Psoas muscle (tissue), 8 donors: ENCODE measurements around the gene CALCR. TPM values are rescaled to one million over a fixed set of nuclear protein-coding genes. Genes with fewer than 3 reads are reported as not detected.
A peak's percentile ranks its signal among the peaks of the same experiment; 100 is the strongest.

Source experiments
- ATAC-seq, 4 donors: fragments of 200-7000 bp; cut with Tn5 transposase; one replicate each; pipeline ENCODE4 v1.9.1; 2020; ENCODE audit warnings: moderate library complexity in 3 of 4, mild to moderate bottlenecking in 2 of 4
- DNase-seq, 2 donors: peaks; one replicate each; pipeline ENCODE4 v3.0.0-alpha.2; 2020
- H3K27ac ChIP-seq: fragments of 200-600 bp; one replicate; pipeline ENCODE4 v1.8.0; 2022
- H3K27me3 ChIP-seq, 3 donors: fragments of 200-600 bp in 1 of 3; one replicate each; pipeline versions ENCODE4 v1.6.1 to v1.8.0; 2013 to 2022; ENCODE audit warnings: low read length in 2 of 3, mild to moderate bottlenecking in 2 of 3, moderate library complexity in 1 of 3; ENCODE audit not compliant: insufficient read depth in 3 of 3
- H3K36me3 ChIP-seq, 2 donors: fragments of 200-600 bp in 1 of 2; one replicate each; pipeline versions ENCODE4 v1.6.1 to v1.8.0; 2013 to 2022; ENCODE audit warnings: low read depth in 1 of 2, mild to moderate bottlenecking in 1 of 2, moderate library complexity in 1 of 2; ENCODE audit not compliant: insufficient read depth in 1 of 2
- H3K4me1 ChIP-seq: fragments of 200-600 bp; one replicate; pipeline ENCODE4 v1.8.0; 2022
- H3K4me3 ChIP-seq: fragments of 200-600 bp; one replicate; pipeline ENCODE4 v1.8.0; 2022; ENCODE audit warnings: mild to moderate bottlenecking
- H3K9me3 ChIP-seq: fragments of 200-600 bp; one replicate; pipeline ENCODE4 v1.8.0; 2022
- CTCF ChIP-seq: fragments of 200-600 bp; IDR thresholded peaks from one replicate; pipeline ENCODE4 v1.8.0; 2022; ENCODE audit warnings: antibody characterized with exemption
- WGBS, 3 donors: extraction: QIAGEN DNeasy Blood & Tissue Kit; methylation state at CpG; one replicate each; pipeline versions ENCODE4 v1.1.6 to v1.1.7; 2013; 5-methylcytosine and 5-hydroxymethylcytosine counted together
- intact Hi-C, 2 donors: fragments of 100-400 bp; cut with DNase I; formaldehyde crosslinking; loops; one replicate each; pipeline versions ENCODE4 v1.11.0 to v1.14.2; 2022
- polyA plus RNA-seq, 3 donors: library from polyadenylated mRNA; stranded (reverse); fragments of 200-250 nt; gene quantifications; one replicate each; pipeline ENCODE4 v1.2.3, GENCODE V29; 2013
- total RNA-seq, 4 donors: library from RNA; stranded (reverse); fragmentation: NEBNext Ultra II Directional in 2 of 4; extraction: Animal tissue kit (Norgen Biotek cat#: 25700) in 2 of 4; gene quantifications; one replicate each; pipeline versions ENCODE4 v1.2.1 to v1.2.4, GENCODE V29; 2021 to 2023
- donor health status: healthy with polysubstance abuse.
- donor health status: DM: no; HTN: no; CAD: no; lungs with moderate emphysema.
- donor health status: Bipolar disorder and iron deficiency.
- donor health status: healthy.
- donor health status: DM: yes; HTN: yes; CAD: no.
- donor health status: DM: no; HTN: no; CAD: no.
- donor health status: DM: no; HTN: no; CAD: no.
- donor health status: DM: yes; HTN: yes; CAD: no.

Gene CALCR
- total and polyA plus RNA-seq, 7 donors: 0.23 to 1.0 (median 0.64) TPM

GRCh38 chr7:93579431-93579830, 4.9 kb upstream of the CALCR start:
- Histone ChIP-seq H3K36me3 (no peaks in the 10 kb centered on the region), H3K27me3 (peaks cover 4 to 18% (median 9%) of the 10 kb centered on the region in 3 donors), H3K9me3 (no peaks in the 10 kb centered on the region), H3K4me3 (no peak overlapping the region), H3K4me1 (no peaks in the 10 kb centered on the region), H3K27ac (no peak overlapping the region)
- no peak for TF ChIP-seq CTCF
- ATAC-seq (no peak), DNase-seq (no peak)
- 85 to 90% (median 87%) methylated on average over 2 of the region's 2 CpGs for WGBS, 3 donors
- intact Hi-C loops: no loop called here

GRCh38 chr7:93578762-93579161, 4.2 kb upstream of the CALCR start:
- DNase-seq (no peak), ATAC-seq (no peak)
- peaks cover 7 to 25% (median 13%) of the 10 kb centered on the region in 3 donors for H3K27me3 ChIP-seq
- intact Hi-C loops: no loop called here
- 40 to 53% (median 45%) methylated on average over 4 of the region's 4 CpGs for WGBS, 3 donors
- H3K27ac ChIP-seq: no peak overlapping the region
- H3K4me1 ChIP-seq: no peaks in the 10 kb centered on the region
- no peaks in the 10 kb centered on the region for H3K36me3 ChIP-seq
- H3K9me3 ChIP-seq: no peaks in the 10 kb centered on the region
- TF ChIP-seq CTCF: no peak
- no peak overlapping the region for H3K4me3 ChIP-seq

GRCh38 chr7:93575555-93576399, 1.3 kb upstream of the CALCR start:
- Histone ChIP-seq H3K4me1 (no peaks in the 10 kb centered on the region), H3K27ac (no peak overlapping the region), H3K36me3 (no peaks in the 10 kb centered on the region), H3K4me3 (peak overlapping the region; percentile 36), H3K9me3 (no peaks in the 10 kb centered on the region), H3K27me3 (peaks cover 8 to 29% (median 13%) of the 10 kb centered on the region in 3 donors)
- WGBS, 3 donors: 2 to 4% (median 4%) methylated on average over 21 of the region's 21 CpGs
- no peak for TF ChIP-seq CTCF
- intact Hi-C loops: no loop called here
- DNase-seq (no peak), ATAC-seq (peak in 1 of 4 donors; percentile 27)

- Histone ChIP-seq H3K4me3 (peak overlapping the region; percentile 36), H3K9me3 (no peaks in the 10 kb centered on the region), H3K4me1 (no peaks in the 10 kb centered on the region), H3K36me3 (no peaks in the 10 kb centered on the region), H3K27ac (no peak overlapping the region), H3K27me3 (peaks cover 8 to 32% (median 13%) of the 10 kb centered on the region in 3 donors)
- 1 to 2% (median 1%) methylated on average over 19 of the region's 19 CpGs for WGBS, 3 donors
- intact Hi-C loops: no loop called here
- TF ChIP-seq CTCF: no peak
- ATAC-seq (no peak), DNase-seq (no peak)
These were observed 267 bp downstream of the CALCR start for GRCh38 chr7:93574269-93574645.
